Right atrium auricular region (tissue), 2 donors: ENCODE results near the gene AGXT2. TPM values are rescaled to one million over a fixed set of nuclear protein-coding genes. Genes with fewer than 3 reads are reported as not detected.

Experiments used
- DNase-seq: peaks from one replicate; pipeline ENCODE4 v3.0.0-alpha.2; 2019; ENCODE audit warnings: low spot score
- H3K27ac ChIP-seq, 2 donors: fragments of 200-600 bp; sonication (generic); 1 replicate in 1 of 2; 2 replicates in 1 of 2; pipeline ENCODE4 v1.5.1; 2016 to 2019
- H3K27me3 ChIP-seq, 2 donors: fragments of 200-600 bp; sonication (generic); one replicate each; pipeline versions ENCODE4 v1.5.1 to v1.6.0; 2017 to 2019
- H3K36me3 ChIP-seq: fragments of 200-600 bp; sonication (generic); one replicate; pipeline ENCODE4 v1.5.1; 2016
- H3K4me1 ChIP-seq, 2 donors: fragments of 200-600 bp; sonication (generic); one replicate each; pipeline versions ENCODE4 v1.5.1 to v1.6.0; 2017 to 2019
- H3K4me3 ChIP-seq, 2 donors: fragments of 200-600 bp; sonication (generic); 1 replicate in 1 of 2; 2 replicates in 1 of 2; pipeline ENCODE4 v1.5.1; 2017 to 2019; ENCODE audit warnings: mild to moderate bottlenecking in 1 of 2, moderate library complexity in 1 of 2
- H3K9me3 ChIP-seq, 2 donors: fragments of 200-600 bp; sonication (generic); one replicate each; pipeline ENCODE4 v1.5.1; 2019
- CTCF ChIP-seq, 2 donors: fragments of 200-600 bp; sonication (generic); IDR thresholded peaks; one replicate each; pipeline ENCODE4 v1.5.1; 2019; ENCODE audit warnings: antibody characterized with exemption in 2 of 2
- total RNA-seq, 2 donors: library from RNA; depleted of rRNA; stranded (reverse); fragments of >200 nt; gene quantifications; one replicate each; pipeline ENCODE4 v1.1.0, GENCODE V29; 2016

Gene AGXT2
- total RNA-seq, 2 donors from 2014 or later: not detected

DNA sequence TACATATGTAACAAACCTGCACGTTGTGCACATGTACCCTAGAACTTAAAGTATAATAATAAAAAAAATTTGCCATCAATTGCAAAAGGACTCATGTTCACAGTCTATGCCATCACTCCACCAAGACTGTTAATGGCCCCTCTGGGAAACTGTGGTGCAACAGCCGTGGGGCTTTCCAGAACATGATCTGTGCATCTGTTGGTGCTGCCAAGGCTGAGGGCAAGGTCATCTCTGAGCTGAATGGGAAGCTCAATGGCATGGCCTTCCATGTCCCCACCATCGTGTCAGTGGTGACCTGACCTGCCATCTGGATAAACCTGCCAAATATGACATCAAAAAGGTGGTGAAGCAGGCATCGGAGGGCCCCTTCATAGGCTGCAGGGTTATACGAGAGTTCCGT, 33.4 kb upstream of the AGXT2 start:
- no peak for DNase-seq

DNA sequence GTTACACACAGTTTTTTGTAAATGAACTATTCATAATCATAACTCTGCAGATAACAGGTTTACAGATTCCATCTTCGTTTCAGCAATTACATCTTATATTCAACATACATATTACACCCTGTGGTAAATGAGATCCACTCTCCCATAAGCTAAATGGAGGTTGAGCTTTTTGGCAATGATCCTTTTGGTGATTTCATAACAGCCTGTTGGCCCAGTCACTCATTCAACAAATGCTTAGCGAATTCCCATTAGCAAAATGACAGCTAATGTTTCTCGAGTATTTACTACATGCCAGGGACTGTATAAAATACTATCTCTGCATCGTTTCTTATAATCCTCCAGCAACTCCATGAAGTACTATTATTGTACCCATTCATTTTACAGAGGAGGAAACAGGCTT, 25.4 kb upstream of the AGXT2 start:
- H3K36me3 ChIP-seq: no peaks in the 10 kb centered on the region
- H3K27me3 ChIP-seq: no peaks in the 10 kb centered on the region
- no peak for DNase-seq
- H3K4me3 ChIP-seq: no peak overlapping the region
- H3K27ac ChIP-seq: no peak overlapping the region
- no peak for TF ChIP-seq CTCF (IDR thresholded peaks at IDR 0.05)
- no peaks in the 10 kb centered on the region for H3K4me1 ChIP-seq
- H3K9me3 ChIP-seq: no peaks in the 10 kb centered on the region

More for the DNA sequence above, 33.4 kb upstream of the AGXT2 start:
- Histone ChIP-seq H3K36me3 (no peaks in the 10 kb centered on the region), H3K27me3 (no peaks in the 10 kb centered on the region), H3K9me3 (no peaks in the 10 kb centered on the region), H3K27ac (no peak overlapping the region), H3K4me3 (no peak overlapping the region), H3K4me1 (no peaks in the 10 kb centered on the region)
- TF ChIP-seq CTCF (IDR thresholded peaks at IDR 0.05): no peak

DNA sequence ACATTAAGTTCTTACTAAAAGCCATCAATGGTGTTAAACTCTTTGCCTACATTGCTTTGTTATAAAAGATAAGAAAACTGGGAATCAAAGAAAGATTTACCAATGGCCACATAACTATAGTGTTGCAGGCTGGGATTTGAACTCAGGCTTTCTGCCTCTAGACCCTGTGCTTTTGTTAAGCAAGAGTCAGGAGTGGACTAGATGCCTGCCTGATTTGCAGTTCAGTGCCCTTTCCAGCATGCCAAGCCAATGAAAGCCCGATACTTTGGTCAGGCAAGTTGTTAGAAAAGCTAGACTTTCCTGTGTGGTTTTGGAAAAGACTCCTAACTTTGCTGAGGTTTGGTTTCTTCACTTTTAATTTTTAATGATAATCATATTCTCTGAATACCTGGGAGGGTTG, 21.4 kb upstream of the AGXT2 start:
- Histone ChIP-seq H3K4me1 (no peaks in the 10 kb centered on the region), H3K9me3 (no peaks in the 10 kb centered on the region), H3K27ac (no peak overlapping the region), H3K27me3 (no peaks in the 10 kb centered on the region), H3K36me3 (no peaks in the 10 kb centered on the region), H3K4me3 (no peak overlapping the region)
- DNase-seq: no peak
- no peak for TF ChIP-seq CTCF (IDR thresholded peaks at IDR 0.05)

GRCh38 chr5:35067985-35068384, 20.2 kb upstream of the AGXT2 start:
- Histone ChIP-seq H3K27me3 (no peaks in the 10 kb centered on the region), H3K27ac (no peak overlapping the region), H3K4me1 (no peaks in the 10 kb centered on the region), H3K9me3 (no peaks in the 10 kb centered on the region), H3K36me3 (no peaks in the 10 kb centered on the region), H3K4me3 (no peak overlapping the region)
- no peak for DNase-seq
- TF ChIP-seq CTCF (IDR thresholded peaks at IDR 0.05): no peak

DNA sequence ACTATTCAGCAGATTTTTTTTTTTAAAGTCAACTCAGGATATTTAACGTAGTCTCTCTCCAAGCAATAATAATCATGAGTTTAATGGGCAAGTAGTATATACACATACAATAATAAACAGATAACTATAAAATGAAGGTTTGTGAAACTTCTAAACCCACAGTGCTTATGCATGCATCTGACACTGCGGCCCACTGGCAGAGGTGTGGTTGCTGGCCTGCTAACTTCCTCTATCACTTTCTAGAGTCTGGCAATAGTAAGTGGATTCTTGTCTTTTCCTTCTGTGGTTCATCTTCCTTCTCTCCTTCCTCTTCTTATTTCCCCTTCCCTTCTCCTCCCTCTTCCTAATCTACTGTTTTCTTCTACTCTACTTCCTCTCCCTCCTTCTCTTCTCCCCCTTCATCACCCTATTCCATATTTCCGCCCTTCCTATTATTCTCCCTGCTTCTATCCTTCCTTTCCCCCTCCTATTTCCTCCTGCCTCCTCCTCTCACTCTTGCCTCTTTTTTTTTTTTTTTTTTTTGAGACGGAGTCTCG, 18.6 kb upstream of the AGXT2 start:
- Histone ChIP-seq H3K4me1 (no peaks in the 10 kb centered on the region), H3K9me3 (no peaks in the 10 kb centered on the region), H3K27ac (no peak overlapping the region), H3K27me3 (no peaks in the 10 kb centered on the region), H3K36me3 (no peaks in the 10 kb centered on the region), H3K4me3 (no peak overlapping the region)
- TF ChIP-seq CTCF (IDR thresholded peaks at IDR 0.05): no peak
- no peak for DNase-seq

GRCh38 chr5:35063414-35063813, 15.7 kb upstream of the AGXT2 start:
- H3K27me3 ChIP-seq: no peaks in the 10 kb centered on the region
- no peak overlapping the region for H3K27ac ChIP-seq
- no peaks in the 10 kb centered on the region for H3K4me1 ChIP-seq
- H3K36me3 ChIP-seq: no peaks in the 10 kb centered on the region
- no peaks in the 10 kb centered on the region for H3K9me3 ChIP-seq
- DNase-seq: no peak
- no peak overlapping the region for H3K4me3 ChIP-seq
- TF ChIP-seq CTCF (IDR thresholded peaks at IDR 0.05): no peak
